Measurements from ENCODE around the gene MAP7D3. TPM values are rescaled to one million over a fixed set of nuclear protein-coding genes. Genes with fewer than 3 reads are reported as not detected.
A peak's percentile ranks its signal among the peaks of the same experiment; 100 is the strongest.

The MAP7D3 gene
- total and polyA plus RNA-seq, 7 donors: 0.92 to 21.0 (median 11.3) TPM

GRCh38 chrX:136214551-136214950 lies 36.6 kb downstream of the MAP7D3 start:
- Histone ChIP-seq H3K9me3 (no peaks in the 10 kb centered on the region), H3K4me1 (peaks cover 0 to 10% (median 6%) of the 10 kb centered on the region in 4 donors), H3K4me3 (no peak overlapping the region), H3K27ac (peak overlapping the region; percentile 22 to 99 (median 95)), H3K27me3 (no peaks in the 10 kb centered on the region), H3K36me3 (peaks cover 0 to 14% (median 2%) of the 10 kb centered on the region in 4 donors)
- WGBS, 2 donors: 82% methylated on average over 7 of the region's 7 CpGs
- no peak for DNase-seq
- intact Hi-C loops (cut with DNase I): no loop called here
- TF ChIP-seq CTCF (IDR thresholded peaks at IDR 0.05) (no peak), POLR2AphosphoS5 (IDR thresholded peaks at IDR 0.05) (no peak), EP300 (IDR thresholded peaks at IDR 0.05) (no peak)

GRCh38 chrX:136212557-136213111 lies 38.6 kb downstream of the MAP7D3 start:
- H3K27ac ChIP-seq: peak overlapping the region; percentile 78 to 99 (median 95)
- WGBS, 2 donors: 83 to 84% methylated on average over 17 of the region's 17 CpGs
- peaks cover 0 to 16% (median 11%) of the 10 kb centered on the region in 4 donors for H3K36me3 ChIP-seq
- no peak overlapping the region for H3K4me3 ChIP-seq
- DNase-seq: peak; percentile 67
- intact Hi-C loops (cut with DNase I): no loop called here
- H3K4me1 ChIP-seq: peaks cover 0 to 29% (median 21%) of the 10 kb centered on the region in 4 donors
- no peaks in the 10 kb centered on the region for H3K27me3 ChIP-seq
- H3K9me3 ChIP-seq: no peaks in the 10 kb centered on the region
- TF ChIP-seq POLR2AphosphoS5 (IDR thresholded peaks at IDR 0.05): peak in 2 of 4 donors; percentile 7 to 15
- no peak for TF ChIP-seq POLR2A (IDR thresholded peaks at IDR 0.05)
- TF ChIP-seq EP300 (IDR thresholded peaks at IDR 0.05): no peak
- TF ChIP-seq CTCF (IDR thresholded peaks at IDR 0.05): no peak

DNA sequence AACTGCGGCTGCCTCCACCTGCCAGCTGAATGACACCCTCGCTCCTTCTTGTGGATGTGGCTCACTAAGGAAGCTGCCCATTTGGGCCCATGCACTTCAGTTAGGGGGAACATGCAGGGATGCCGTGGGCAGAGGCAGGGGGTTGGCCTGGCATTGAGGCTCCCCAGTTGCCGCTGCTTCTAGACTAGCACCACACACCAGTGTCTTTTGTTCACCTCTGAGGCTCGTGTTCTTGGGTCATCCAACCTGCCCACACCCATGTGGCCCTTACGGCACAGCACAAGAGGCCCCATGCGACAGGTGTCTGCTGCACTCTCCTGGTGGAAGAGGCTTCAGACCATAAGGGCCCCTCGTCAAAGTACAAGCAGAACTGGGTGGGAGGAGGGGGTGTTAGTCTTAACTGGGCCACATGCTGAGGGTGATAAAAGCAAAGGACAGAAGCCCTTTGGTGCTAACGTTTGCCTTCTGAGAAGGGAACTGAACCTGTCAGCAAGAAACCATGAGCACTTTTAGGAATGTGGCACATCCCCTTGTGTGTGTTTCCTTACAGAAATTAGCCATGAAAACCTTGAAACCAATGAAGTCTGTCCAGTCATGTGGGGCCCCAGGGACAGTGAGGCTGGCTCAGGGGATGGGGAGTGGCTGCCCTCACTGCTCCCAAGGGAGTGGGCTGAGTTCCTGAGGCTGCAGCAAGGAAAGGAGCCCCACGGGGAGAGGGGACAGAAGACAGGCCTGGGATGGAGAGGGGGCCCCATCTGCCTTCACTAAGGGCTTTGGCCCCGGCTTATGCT lies 39.2 kb downstream of the MAP7D3 start:
- no peak overlapping the region for H3K4me3 ChIP-seq
- DNase-seq: peak; percentile 72
- intact Hi-C loops (cut with DNase I): loop anchor here (2.0 kb wide), 1 partner anchor 43 kb away; no protein-coding TSS in a partner anchor
- peaks cover 0 to 35% (median 28%) of the 10 kb centered on the region in 4 donors for H3K4me1 ChIP-seq
- no peaks in the 10 kb centered on the region for H3K9me3 ChIP-seq
- peak in 3 of 4 donors; percentile 7 to 66 (median 29) for TF ChIP-seq POLR2AphosphoS5 (IDR thresholded peaks at IDR 0.05)
- no peak for TF ChIP-seq CTCF (IDR thresholded peaks at IDR 0.05)
- H3K27me3 ChIP-seq: no peaks in the 10 kb centered on the region
- WGBS, 2 donors: 81 to 82% methylated on average over 11 of the region's 11 CpGs
- peak overlapping the region; percentile 78 to 99 (median 95) for H3K27ac ChIP-seq
- H3K36me3 ChIP-seq: peaks cover 0 to 23% (median 14%) of the 10 kb centered on the region in 4 donors

- TF ChIP-seq POLR2AphosphoS5 (IDR thresholded peaks at IDR 0.05) (peak in 1 of 4 donors; percentile 6), CTCF (IDR thresholded peaks at IDR 0.05) (no peak)
- no peaks in the 10 kb centered on the region for H3K27me3 ChIP-seq
- no peak overlapping the region for H3K4me3 ChIP-seq
- 73 to 78% methylated on average over 5 of the region's 5 CpGs for WGBS, 2 donors
- intact Hi-C loops (cut with DNase I): loop anchor here (2.0 kb wide), 1 partner anchor 42 kb away; no protein-coding TSS in a partner anchor
- DNase-seq: no peak
- H3K9me3 ChIP-seq: no peaks in the 10 kb centered on the region
- H3K4me1 ChIP-seq: peaks cover 0 to 47% (median 39%) of the 10 kb centered on the region in 4 donors
- peak overlapping the region; percentile 78 to 99 (median 95) for H3K27ac ChIP-seq
- peaks cover 0 to 31% (median 14%) of the 10 kb centered on the region in 4 donors for H3K36me3 ChIP-seq
Observed at GRCh38 chrX:136210806-136211205, 40.4 kb downstream of the MAP7D3 start.

Measured in sigmoid colon (tissue), 7 donors.